ENCODE data around the gene C16orf86.
"Not testable (repeated sequence)": the region's sequence is repeated elsewhere in the genome, so short reads cannot be mapped to it uniquely, and the experiment has no call there.

C16orf86 gene

DNA sequence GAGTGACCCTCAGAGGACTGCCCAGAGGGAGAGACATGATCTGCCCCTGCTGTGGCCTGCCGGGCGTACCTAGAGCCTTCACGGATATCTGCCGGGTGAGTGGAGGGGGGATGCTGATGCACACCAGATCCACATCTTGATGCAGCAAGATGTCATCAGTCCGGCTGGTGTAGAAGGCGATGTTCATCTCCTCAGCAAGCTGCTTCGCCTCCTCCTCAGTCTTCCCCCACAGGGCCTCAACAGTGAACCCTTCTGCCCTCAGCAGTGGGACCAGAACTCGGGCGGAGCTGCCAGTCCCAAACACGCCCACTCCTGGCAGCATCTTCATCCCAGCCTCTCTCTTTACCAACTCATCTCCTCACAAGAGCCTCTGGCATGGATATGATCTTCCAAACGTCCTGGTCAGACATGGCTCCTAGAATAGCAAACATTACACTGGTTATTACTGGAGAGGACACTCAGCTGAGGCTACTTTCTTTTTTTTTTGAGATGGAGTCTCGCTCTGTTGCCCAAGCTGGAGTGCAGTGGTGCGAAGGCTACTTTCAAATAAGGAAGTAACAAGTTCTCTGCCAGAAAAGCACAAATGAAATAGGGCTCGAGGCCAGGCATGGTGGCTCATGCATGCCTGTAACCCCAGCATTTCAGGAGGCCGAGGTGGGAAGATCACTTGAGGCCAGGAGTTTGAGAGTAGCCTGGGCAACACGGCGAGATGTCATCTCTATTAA is 18.9 kb downstream of the C16orf86 start:
- in situ Hi-C loops (cut with MboI; ENCODE audit: low sequenced_read_pairs), result no loop called here

- in situ Hi-C loops (cut with MboI; ENCODE audit: low sequenced_read_pairs), result not testable (repeated sequence)
Measured at GRCh38 chr16:67693517-67694285, 27.1 kb downstream of the C16orf86 start.

- in situ Hi-C loops (cut with MboI; ENCODE audit: low sequenced_read_pairs), result no loop called here
Measured at GRCh38 chr16:67694611-67695010, 28.0 kb downstream of the C16orf86 start.

DNA sequence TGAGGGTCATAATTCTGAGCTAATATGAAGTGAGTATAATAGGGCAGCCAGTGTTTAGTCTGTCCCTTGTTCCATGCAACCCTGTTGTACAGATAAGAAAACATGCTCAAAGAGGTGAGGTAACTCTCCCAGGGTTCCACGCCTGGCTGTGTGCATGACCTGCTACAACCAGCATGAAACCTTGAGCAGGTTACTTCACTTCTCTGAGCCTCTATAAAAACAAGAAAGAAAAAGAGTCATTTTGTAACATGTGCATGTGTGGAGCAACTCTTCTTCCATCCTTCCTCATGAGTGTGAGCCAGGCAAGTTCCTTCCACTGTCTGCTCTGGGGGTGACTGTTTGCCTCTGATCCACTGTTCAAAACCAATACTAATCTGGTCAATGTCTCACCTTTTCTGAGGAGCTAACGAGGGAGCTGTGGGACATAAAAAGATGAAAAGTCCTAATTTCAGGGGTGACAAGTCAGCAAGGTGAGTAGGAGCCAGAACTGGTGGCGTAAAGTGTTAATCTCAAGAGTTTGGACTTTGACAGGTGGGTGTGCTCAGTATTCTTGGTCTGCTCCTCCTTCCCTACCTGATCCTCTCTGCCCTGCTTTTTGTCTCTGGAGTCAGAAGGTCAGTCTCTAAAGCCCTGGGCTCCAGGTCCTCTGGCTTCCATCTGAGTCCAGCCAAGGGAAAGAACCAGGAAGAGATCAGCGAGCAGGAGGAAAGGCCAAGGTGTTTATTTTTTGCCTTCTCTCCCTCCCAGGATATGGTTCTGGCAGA is 31.0 kb downstream of the C16orf86 start:
- in situ Hi-C loops (cut with MboI; ENCODE audit: low sequenced_read_pairs), result no loop called here

DNA sequence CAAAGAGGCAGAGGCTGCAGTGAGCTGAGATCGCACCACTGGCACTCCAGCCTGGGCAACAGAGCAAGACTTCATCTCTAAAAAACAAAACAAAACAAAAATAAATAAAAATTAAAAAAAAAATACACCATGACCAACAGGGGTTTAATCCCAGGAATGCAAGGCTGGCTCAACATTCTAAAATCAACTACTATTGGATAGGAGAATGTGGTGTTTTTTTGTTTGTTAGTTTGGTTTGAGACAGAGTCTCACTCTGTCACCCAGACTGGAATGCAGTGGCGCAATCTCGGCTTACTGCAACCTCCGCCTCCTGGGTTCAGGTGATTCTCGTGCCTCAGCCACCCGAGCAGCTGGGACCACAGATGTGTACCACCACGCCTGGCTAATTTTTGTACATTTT is 32.7 kb downstream of the C16orf86 start:
- in situ Hi-C loops (cut with MboI; ENCODE audit: low sequenced_read_pairs), result no loop called here

- in situ Hi-C loops (cut with MboI; ENCODE audit: low sequenced_read_pairs), result no loop called here
Measured at GRCh38 chr16:67701420-67701819, 34.8 kb downstream of the C16orf86 start.

DNA sequence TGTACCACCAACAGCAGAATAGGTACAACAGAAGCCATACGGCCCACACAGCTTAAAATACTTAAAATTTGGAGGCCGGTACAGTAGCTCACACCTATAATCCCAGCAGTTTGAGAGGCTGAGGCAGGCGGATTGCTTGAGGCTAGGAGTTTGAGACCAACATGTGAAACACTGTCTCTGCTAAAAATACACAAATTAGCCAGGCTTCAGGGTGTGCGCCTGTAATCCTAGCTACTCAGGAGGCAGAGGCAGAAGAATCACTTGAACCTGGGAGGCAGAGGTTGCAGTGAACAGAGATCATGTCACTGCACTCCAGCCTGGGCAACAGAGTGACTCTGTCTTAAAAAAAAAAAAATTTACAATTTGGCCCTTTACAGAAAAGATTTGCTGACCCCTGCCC is 35.5 kb downstream of the C16orf86 start:
- in situ Hi-C loops (cut with MboI; ENCODE audit: low sequenced_read_pairs), result no loop called here

- in situ Hi-C loops (cut with MboI; ENCODE audit: low sequenced_read_pairs), result no loop called here
Measured at GRCh38 chr16:67703626-67704025, 37.0 kb downstream of the C16orf86 start.

DNA sequence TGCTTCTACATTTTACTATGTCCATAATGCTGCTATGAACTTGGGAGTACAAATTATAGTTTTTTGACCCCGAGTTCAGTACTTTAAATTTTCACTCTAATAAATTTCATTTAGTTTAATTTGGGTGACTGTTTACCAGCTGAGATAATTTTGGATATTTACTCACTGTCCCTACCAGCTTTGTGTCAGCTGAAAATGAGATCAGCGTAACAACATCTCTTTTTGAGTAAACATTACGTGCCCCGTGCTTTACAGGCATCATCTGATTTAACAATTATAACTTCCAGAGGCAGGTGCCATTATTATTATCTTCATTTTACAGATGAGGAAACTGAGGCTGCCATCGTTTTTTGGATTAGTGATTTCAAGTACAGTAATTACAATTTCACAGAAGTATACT is 37.5 kb downstream of the C16orf86 start:
- in situ Hi-C loops (cut with MboI; ENCODE audit: low sequenced_read_pairs), result no loop called here

GRCh38 chr16:67707210-67707609 is 40.6 kb downstream of the C16orf86 start:
- in situ Hi-C loops (cut with MboI; ENCODE audit: low sequenced_read_pairs), result no loop called here

GRCh38 chr16:67707790-67708189 is 41.2 kb downstream of the C16orf86 start:
- in situ Hi-C loops (cut with MboI; ENCODE audit: low sequenced_read_pairs), result no loop called here

DNA sequence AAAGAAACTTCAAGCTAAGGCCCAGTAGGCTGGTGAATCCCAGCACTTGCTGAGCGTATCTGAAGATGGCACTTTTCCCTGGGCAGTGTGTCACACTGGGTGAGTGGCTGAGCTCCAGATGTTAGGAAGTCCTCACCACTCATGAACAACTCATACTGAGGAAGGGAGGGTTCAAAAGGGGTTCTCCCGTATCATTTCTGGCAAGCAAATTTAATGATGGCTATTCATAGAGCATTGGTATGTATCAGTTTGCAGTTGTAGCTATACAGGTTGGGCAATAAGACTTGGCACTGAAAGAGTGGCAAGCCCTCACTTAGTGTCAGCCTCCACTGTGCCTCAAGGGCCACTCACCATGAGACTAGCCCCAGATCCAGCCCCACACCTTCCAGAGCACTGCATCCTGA is 41.8 kb downstream of the C16orf86 start:
- in situ Hi-C loops (cut with MboI; ENCODE audit: low sequenced_read_pairs), result no loop called here

DNA sequence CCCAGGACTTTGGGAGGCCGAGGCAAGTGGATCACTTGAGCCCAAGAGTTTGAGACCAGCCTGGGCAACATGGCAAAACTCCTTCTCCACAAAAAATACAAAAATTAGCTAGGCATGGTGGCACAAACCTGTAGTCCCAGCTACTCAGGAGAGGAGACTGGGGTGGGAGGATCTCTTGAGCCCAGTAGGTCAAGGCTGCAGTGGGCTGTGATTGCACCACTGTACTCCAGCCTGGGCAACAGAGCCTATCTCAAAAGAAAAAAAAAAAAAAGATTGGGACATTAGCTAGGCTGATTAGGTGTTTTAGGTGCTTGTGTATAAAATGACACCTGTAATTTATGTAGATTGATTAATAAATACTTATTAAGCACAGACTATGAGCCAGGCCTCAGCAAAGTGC is 42.4 kb downstream of the C16orf86 start:
- in situ Hi-C loops (cut with MboI; ENCODE audit: low sequenced_read_pairs), result no loop called here

DNA sequence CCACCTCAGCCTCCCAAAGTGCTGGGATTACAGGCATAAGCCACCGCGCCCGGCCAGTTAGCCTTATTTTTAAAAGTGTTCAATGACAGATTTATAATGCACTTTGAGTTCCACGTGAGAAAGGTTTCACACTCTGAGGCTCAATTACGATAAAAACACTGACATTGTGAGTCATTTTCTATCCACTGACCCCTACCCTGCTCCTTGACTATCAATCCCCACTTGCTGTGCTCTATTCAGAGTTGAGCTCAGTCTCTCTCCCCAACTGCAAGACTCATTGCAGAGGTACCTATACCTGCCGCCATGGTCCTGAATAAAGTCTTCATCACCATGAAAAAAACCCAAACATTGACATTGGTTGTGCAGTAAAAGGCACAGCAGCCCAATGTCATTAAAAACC is 44.0 kb downstream of the C16orf86 start:
- in situ Hi-C loops (cut with MboI; ENCODE audit: low sequenced_read_pairs), result no loop called here

DNA sequence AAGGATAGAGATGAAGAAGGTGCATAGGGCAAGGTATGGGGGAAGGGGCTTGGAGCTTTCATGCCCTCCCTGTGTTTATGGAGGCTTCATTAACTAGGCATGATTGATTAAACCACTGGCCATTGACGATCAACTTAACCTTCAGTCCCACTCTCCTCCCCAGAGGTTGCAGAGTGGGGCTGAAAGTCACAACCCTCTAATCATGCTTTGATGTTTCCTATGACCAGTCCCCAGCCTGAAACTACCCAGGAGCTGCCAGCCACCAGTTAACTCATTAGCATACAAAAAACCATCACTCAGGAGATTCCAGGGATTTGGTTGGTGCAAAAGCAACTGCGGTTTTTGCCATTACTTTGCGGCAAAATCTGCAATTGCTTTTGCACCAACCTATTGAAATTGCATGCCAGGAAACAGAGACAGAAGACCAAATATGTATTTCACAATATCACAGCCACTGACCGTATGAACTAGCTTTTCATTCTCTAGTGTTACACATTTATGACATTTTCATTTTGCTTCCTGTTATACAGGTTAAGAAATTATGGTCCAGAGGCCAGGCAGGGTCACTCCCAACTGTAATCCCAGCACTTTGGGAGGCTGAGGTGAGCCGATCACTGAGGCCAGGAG is 47.1 kb downstream of the C16orf86 start:
- in situ Hi-C loops (cut with MboI; ENCODE audit: low sequenced_read_pairs), result no loop called here

- in situ Hi-C loops (cut with MboI; ENCODE audit: low sequenced_read_pairs), result no loop called here
Measured at GRCh38 chr16:67714522-67714921, 47.9 kb downstream of the C16orf86 start.

GRCh38 chr16:67716097-67716496 is 49.5 kb downstream of the C16orf86 start:
- in situ Hi-C loops (cut with MboI; ENCODE audit: low sequenced_read_pairs), result no loop called here
